ENCODE results near the gene YEATS2. TPM values are rescaled to one million over a fixed set of nuclear protein-coding genes. Genes with fewer than 3 reads are reported as not detected.
A peak's percentile ranks its signal among the peaks of the same experiment; 100 is the strongest.

YEATS2 gene
- polyA plus RNA-seq (2011; rRNA removed) (34.5 and 35.5 TPM in 2 replicates), polyA minus RNA-seq (2011; rRNA and poly(A)+ RNA removed) (28.6 and 42.1 TPM in 2 replicates)

DNA sequence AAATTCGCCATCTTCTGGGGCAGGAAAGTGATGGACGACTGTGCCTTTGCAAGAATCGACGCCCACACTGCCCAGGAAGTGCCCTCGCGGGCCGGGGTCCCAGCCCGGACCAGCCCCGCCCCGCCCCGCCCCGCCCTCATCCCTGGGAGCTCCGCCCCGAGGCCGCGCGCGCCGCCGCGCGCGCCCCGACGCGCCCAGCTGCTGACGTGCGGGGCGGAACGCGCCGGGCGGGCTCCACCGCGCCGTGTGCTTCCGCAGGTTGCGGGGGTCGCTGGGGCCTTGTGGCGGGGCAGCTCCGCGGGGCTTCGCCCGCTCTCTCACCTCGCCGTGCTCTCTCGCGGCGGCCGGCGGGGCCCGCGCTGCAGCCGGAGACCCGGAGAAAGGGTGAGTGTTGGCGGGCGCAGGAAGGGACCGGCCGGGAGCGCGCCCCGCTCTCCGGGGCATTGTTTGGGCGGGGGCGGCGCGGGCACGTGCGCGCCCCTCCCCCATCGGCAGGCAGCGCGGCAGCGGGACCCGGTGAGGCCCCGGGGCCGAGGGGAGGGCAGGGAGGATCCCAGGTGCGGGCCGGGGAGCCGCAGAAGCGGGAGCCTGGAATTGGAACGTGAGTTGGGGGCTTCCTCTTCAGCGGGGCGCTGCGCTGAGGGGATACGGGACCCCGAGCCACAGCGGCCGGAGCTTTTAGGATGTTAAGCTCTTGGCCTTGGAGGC, at the start of gene YEATS2:
TSS of gene YEATS2 (plus strand) at position 188 of the 708 bp plus-strand sequence. CDS start 17,366 bp downstream, outside the sequence.
- CTCF ChIA-PET: interaction anchor here (0.9 to 1.7 kb wide), 2 partner anchors 39 to 69 kb away, joined by 3 to 4 read pairs; no protein-coding TSS in a partner anchor
- Histone ChIP-seq H3K36me3 (ENCODE audit: control insufficient read depth, insufficient read depth, low read length) (0 out of 2 replicates have a peak, but pooled peaks cover 2% of the 10 kb centered on the region), H3K27me3 (ENCODE audit: control insufficient read depth, insufficient read depth, low read length) (no peaks in the 10 kb centered on the region), H3K4me3 (ENCODE audit: low read depth, low read length) (peak within 1 kb of the TSS; percentile 97)
- TF ChIP-seq, protein P1, sequence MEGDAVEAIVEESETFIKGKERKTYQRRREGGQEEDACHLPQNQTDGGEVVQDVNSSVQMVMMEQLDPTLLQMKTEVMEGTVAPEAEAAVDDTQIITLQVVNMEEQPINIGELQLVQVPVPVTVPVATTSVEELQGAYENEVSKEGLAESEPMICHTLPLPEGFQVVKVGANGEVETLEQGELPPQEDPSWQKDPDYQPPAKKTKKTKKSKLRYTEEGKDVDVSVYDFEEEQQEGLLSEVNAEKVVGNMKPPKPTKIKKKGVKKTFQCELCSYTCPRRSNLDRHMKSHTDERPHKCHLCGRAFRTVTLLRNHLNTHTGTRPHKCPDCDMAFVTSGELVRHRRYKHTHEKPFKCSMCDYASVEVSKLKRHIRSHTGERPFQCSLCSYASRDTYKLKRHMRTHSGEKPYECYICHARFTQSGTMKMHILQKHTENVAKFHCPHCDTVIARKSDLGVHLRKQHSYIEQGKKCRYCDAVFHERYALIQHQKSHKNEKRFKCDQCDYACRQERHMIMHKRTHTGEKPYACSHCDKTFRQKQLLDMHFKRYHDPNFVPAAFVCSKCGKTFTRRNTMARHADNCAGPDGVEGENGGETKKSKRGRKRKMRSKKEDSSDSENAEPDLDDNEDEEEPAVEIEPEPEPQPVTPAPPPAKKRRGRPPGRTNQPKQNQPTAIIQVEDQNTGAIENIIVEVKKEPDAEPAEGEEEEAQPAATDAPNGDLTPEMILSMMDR (IDR thresholded peaks at IDR 0.05; ENCODE audit: insufficient read depth, low read depth, low read length): no peak
- DNase-seq (ENCODE audit: low read depth): no peak
- POLR2A ChIA-PET: interaction anchor here (0.6 kb wide), 2 partner anchors 205 to 209 kb away, joined by 3 read pairs; no protein-coding TSS in a partner anchor

DNA sequence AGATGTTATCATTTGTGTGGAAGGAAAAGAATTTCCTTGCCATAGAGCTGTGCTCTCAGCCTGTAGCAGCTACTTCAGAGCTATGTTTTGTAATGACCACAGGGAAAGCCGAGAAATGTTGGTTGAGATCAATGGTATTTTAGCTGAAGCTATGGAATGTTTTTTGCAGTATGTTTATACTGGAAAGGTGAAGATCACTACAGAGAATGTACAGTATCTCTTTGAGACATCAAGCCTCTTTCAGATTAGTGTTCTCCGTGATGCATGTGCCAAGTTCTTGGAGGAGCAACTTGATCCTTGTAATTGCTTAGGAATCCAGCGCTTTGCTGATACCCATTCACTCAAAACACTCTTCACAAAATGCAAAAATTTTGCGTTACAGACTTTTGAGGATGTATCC, 47.0 kb upstream of the YEATS2 start:
- Histone ChIP-seq H3K36me3 (ENCODE audit: control insufficient read depth, insufficient read depth, low read length) (peaks cover 3% of the 10 kb centered on the region), H3K4me3 (ENCODE audit: low read depth, low read length) (no peak overlapping the region), H3K27me3 (ENCODE audit: control insufficient read depth, insufficient read depth, low read length) (no peaks in the 10 kb centered on the region)
- no peak for DNase-seq (ENCODE audit: low read depth)
- POLR2A ChIA-PET: no interaction called here
- CTCF ChIA-PET: no interaction called here
- TF ChIP-seq, protein P1 (IDR thresholded peaks at IDR 0.05; ENCODE audit: insufficient read depth, low read depth, low read length): no peak

DNA sequence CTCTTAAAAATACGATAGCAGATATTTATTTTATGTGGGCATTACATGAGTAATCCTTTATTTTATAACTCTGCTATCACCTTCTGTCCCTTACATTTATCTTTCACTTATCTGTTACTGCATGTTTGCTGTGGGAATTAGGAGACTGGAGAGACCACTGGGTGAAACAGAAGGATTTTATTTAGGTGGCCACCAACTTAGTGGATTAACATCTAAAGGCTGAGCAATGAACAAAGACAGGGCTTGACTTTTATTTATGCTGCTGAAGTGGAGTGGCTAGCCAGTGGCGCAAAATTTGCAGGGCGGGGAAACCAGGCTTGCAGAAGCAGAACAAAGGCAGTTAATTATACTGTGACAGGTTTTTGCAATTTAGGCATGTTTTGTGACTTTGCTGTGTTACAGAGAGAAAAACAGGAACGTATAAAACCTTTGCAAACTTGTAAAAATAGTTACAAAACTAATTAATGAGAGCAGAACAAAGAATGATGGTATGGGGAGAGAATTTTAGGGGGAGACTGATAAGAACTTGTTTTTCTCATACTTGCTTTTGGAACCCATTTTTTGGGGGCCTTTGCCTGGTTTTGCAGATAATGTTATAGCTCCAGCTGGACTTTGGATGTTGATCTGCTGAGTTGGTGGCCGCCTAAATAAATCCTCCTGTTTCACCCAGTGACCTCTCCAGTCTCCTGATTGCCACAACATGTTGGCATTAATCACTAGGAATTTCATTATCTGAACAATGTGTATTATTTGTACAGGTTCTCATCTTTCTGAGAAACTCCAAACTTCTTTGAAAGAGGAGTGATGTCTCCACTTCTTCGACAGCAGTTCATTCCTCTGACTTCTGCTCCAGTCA, 44.2 kb upstream of the YEATS2 start:
- Histone ChIP-seq H3K27me3 (ENCODE audit: control insufficient read depth, insufficient read depth, low read length) (no peaks in the 10 kb centered on the region), H3K4me3 (ENCODE audit: low read depth, low read length) (no peak overlapping the region), H3K36me3 (ENCODE audit: control insufficient read depth, insufficient read depth, low read length) (peaks cover 3% of the 10 kb centered on the region)
- DNase-seq (ENCODE audit: low read depth): no peak
- TF ChIP-seq, protein P1 (IDR thresholded peaks at IDR 0.05; ENCODE audit: insufficient read depth, low read depth, low read length): no peak
- ChIA-PET POLR2A (no interaction called here), CTCF (interaction anchor here (0.8 kb wide), 1 partner anchor 43 kb away, joined by 3 read pairs; no protein-coding TSS in a partner anchor)

DNA sequence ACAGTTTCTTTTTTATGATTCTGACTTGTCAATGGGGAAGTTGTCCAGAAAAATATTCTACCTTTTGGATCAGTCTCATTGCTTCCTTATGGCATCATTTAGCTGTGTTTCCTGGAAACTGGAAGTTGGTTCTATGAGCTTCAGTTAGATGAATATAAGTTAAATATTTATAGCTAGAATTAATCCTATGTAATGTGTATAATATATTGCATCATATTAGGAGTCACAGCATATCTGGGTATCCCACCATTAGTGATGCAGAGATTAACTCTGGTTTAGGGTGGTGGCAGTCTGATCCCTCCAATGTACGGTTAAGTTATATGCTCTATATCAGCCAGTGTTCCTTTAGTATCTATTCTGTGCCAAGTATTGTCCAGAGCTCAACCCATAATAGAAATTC, 42.9 kb upstream of the YEATS2 start:
- POLR2A ChIA-PET: no interaction called here
- Histone ChIP-seq H3K36me3 (ENCODE audit: control insufficient read depth, insufficient read depth, low read length) (peaks cover 3% of the 10 kb centered on the region), H3K4me3 (ENCODE audit: low read depth, low read length) (no peak overlapping the region), H3K27me3 (ENCODE audit: control insufficient read depth, insufficient read depth, low read length) (no peaks in the 10 kb centered on the region)
- DNase-seq (ENCODE audit: low read depth): no peak
- TF ChIP-seq, protein P1 (IDR thresholded peaks at IDR 0.05; ENCODE audit: insufficient read depth, low read depth, low read length): no peak
- CTCF ChIA-PET: no interaction called here

DNA sequence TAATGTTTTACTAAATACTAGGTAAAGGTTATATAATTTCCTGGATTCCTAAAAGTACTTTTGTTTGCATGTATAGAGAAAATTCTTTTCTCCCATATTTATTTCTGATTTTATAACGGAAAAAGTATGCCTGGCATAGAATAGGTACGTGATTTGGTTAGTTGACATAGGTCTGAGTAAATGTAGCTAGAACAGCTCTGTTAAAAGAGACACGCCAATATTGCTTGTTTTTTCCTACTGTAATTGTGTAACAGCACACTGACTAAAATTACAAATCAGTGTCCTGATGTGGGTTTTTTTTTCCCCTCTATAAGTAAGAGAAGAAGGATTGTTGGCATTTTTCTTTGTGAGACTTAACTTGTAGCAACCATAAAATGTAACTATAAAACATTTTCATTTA, 35.5 kb upstream of the YEATS2 start:
- CTCF ChIA-PET: no interaction called here
- Histone ChIP-seq H3K36me3 (ENCODE audit: control insufficient read depth, insufficient read depth, low read length) (no peaks in the 10 kb centered on the region), H3K4me3 (ENCODE audit: low read depth, low read length) (no peak overlapping the region), H3K27me3 (ENCODE audit: control insufficient read depth, insufficient read depth, low read length) (no peaks in the 10 kb centered on the region)
- POLR2A ChIA-PET: interaction anchor here (0.6 kb wide), 1 partner anchor 27 kb away, joined by 3 read pairs; the partner anchor contains the start of gene KLHL24
- no peak for DNase-seq (ENCODE audit: low read depth)
- TF ChIP-seq, protein P1 (IDR thresholded peaks at IDR 0.05; ENCODE audit: insufficient read depth, low read depth, low read length): no peak

Measured in BJ (cell line).